HG03097 (cell line): Measurements from ENCODE around the gene STAP2.
"Not testable (repeated sequence)": the region's sequence is repeated elsewhere in the genome, so short reads cannot be mapped to it uniquely, and the experiment has no call there.

Experiments
- ATAC-seq: cut with Tn5 transposase; IDR thresholded peaks from one replicate; pipeline ENCODE4 v1.9.1; 2021; ENCODE audit not compliant: unreplicated experiment, low FRiP score

The STAP2 gene

DNA sequence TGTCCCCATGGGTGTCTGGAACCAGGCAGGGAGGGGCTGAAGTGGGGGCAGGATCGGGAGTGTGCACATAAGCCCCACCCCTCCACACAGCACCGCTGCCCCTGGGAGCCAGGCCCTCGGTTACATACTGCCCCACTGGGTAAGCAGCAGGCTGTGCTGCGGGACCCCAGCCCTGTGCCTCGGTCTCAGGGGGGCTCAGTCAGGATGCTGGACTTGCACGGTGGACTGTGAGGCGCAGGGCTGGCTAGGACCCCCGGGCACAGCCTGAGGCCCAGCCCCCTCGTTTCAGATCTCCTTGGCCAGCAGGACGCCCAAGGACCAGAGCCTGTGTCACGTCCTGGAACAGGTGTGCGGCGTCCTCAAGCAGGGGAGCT is 21.0 kb upstream of the STAP2 start:
- no peak for ATAC-seq

DNA sequence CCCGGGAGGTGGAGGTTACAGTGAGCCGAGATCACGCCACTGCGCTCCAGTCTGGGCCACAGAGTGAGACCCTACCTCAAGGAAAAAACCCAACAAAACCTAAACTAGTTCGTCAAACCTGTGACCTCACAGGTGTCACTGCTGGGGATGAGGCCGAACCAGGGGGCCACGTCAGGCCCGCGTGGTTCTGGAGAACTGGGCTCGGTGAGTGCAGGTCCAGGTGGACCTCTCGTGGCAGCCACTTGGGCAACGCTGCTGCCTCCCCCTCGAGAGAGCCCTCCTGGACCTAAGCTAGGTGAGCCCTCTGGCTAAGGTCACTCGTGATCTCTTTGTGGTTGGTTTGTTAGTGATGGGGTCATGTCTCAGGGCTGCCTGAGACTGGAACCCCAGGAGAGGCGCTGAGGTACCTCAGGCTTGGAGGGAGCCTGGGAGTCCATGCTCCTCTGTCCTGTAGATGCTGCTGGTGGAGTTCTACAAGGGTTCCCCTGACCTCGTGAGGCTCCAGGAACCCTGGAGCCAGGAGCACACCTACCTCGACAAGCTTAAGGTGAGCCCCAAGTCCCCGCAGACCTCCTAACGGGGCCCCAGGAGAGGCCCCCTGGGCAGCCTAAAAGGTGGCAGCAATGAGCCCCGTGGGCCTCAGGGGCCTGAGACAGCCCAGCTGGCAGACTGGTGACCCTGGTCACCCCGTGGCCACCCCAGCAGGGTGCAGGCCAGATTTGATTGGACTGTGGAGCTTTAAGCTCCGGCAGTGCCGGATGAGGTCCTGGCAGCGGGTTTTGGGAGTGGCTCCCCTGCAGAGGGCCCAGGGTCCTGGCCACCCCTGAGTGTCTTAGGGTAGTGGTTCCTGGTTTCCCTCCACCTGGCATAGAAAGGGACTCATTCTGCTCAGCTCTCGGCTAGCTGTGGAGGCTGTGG is 20.3 kb upstream of the STAP2 start:
- ATAC-seq, result no peak

DNA sequence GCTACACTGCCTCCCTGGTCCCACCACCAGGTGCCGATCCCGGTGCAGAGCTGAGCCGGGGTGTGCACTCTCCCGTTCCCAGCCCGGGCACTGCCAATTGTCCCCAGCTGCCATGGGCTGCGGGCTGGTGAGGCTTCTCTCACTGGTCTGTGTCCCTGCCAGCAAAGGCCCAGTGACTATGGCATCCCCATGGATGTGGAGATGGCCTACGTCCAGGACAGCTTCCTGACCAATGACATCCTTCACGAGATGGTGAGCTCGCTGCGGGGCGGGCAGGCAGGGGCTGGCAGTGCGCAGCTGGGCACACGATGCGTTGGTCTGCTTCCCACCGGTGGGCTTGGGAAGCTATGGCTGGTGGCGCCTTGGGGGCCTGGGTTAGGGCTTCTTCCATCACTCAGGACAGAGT is 19.3 kb upstream of the STAP2 start:
- ATAC-seq, result no peak

DNA sequence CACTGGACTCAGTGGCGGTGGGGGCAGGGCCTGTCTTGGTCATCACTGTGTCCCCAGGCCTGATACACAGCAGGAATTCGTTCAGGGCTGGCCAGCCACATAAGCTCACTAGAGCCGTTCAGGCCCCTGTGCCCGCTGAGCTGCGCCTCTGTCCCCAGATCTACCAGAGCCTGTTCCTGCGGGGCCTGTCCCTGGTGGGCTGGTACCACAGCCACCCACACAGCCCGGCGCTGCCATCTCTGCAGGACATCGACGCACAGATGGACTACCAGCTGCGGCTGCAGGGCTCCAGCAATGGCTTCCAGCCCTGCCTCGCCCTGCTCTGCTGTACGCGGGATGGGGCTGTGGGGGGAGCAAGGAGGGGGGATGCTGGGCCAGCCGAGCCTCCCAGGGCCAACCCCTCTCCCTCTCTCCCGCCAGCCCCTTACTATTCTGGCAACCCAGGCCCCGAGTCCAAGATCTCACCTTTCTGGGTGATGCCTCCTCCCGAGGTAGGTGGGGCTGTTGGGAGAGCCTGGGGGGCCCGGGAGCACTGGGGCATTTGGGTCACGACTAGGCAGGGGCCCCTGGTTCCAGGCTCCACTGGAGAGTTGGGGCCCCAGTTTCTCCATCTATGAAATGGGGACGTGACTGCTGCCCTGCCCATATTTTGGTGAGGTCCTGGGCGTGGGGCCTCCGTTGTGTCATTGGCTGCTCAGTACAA is 18.6 kb upstream of the STAP2 start:
- ATAC-seq, result no peak

DNA sequence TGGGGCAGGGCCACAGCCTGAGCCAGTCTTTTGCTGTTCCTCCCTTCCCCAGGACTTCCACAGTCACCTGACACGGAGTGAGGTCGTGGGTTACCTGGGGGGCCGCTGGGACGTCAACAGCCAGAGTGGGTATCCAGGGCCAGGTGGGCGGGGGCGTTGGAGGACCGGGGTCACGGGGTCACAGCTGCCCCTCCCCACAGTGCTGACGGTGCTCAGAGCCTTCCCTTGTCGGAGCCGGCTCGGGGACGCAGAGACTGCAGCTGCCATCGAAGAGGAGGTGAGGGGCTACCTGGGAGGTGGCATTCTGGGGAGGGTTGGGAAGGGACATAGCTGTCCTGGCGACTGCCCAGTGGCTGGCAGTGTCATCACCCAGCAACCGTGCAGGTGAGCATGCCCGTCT is 16.3 kb upstream of the STAP2 start:
- no peak for ATAC-seq

DNA sequence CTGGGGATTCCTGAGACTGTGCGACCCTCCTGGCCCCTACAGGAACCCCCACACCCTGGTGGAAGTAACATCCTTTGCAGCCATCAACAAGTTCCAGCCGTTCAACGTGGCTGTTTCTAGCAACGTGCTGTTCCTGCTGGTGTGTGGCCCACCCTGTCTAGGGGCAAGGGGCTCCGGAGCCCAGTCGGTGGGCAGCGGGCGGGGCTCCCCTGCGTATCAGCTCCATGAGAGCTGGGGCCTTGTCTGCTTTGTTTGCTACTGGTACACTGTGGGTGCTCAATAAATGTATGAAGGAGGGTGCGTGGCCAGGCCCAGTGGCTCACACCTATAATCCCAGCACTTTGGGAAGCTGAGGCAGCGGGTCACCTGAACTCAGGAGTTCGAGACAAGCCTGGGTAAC is 15.7 kb upstream of the STAP2 start:
- ATAC-seq, result no peak

DNA sequence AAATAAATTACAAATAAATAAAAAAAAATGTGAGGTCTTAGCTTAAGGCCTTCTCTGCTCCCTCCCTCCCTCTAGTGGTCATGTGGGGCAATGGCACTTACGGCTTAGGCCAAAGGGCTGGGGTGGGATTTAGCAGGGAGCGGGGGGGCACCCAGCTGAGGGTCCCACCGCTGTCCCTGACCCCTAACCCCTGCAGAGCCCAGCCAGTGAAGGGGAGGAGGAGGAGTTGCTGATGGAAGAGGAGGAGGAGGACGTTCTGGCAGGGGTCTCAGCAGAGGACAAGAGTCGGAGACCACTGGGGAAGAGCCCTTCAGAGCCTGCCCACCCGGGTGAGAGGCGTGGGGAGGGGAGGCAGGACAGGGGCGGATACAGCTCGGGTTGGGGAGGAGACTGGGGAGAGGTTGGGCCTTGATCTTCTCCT is 14.1 kb upstream of the STAP2 start:
- no peak for ATAC-seq

DNA sequence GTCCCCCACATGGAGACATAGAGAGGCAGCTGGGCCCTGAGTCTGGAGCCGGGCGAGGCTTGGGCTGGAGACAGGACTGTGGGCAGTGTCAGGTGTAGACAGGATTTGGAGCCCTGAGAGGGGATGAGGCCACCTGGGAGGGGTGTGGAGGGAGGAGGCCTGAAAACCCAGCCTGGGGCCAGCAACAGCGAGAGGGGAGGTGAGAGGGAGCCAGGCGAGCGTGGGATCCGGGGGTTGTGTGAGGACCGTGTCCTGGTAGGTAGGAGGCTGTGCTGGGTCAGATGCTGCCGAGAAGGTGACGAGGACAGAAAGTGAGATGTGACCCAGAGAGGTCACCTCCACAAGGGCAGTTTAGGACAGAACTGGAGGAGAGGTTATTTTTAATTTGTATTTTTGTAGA is 12.1 kb upstream of the STAP2 start:
- ATAC-seq, result no peak

DNA sequence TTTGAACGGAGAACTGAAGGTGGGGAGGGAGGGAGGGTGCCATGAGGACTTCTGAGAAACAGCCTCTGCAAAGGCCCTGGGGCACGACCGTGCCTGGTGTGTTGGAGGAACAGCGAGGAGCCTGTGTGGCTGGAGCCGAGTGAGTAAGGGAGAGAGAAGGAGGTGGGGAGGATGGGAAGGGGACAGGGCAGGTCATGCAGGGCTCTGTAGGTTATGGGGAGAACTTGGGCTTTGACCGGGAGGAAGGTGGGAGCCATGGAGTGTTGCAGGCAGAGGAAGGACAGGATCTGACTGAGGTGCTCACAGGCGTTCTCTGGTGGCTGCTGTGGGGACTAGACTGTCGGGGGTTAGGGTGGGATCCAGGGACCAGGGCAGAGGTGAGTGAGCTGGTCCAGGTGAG is 11.5 kb upstream of the STAP2 start:
- no peak for ATAC-seq

DNA sequence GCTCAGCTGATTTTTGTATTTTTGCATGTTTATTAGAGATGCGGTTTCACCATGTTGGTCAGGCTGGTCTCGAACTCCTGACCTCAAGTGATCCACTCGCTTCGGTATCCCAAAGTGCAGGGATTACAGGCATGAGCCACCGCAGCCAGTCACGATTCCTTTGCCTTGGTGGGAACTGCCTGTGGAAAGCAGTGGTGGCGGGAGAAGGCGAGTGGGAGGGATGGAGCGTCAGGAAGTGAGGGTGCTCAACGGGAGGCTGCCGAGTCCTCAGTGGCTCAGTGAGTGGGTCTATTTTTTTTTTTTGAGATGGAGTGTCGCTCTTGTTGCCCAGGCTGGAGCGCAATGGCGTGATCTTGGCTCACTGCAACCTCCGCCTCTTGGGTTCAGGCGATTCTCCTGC is 10.6 kb upstream of the STAP2 start:
- not testable (repeated sequence) for ATAC-seq

DNA sequence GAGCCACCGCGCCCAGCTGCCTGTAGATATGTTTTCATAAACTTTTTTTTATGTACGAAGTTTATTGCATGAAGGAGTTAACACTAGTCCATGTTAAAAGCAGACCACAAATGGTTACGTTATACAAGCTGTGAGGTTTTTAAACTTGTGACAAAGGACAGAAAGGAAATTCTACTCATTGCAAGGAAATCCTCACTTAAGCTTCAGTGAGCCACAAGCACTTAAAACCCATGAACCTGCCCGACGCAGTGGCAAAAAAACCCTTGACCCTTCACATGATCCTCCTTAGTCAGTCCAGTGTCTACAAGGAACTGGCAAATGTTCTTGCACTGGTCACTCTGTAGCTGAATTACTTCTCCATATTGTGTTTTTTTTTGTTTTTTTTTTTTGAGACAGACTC is 8.9 kb upstream of the STAP2 start:
- no peak for ATAC-seq

DNA sequence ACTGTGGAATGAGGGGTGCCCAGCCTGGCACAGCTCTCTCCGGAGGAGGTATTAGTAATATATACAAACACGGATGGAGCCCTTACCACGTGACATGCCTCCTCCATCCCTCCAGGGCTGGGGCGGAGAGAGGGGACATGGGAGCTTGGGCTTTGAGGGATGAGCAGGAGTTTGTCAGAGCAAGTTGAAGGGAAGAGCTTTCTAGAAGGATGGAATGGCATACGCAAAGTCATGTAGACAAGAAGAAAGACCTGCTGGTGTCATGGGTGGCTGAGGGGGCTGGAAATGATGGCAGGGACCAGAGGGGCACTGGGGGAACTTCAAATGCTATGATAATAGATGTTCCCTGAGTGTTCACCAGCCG is 7.4 kb upstream of the STAP2 start:
- ATAC-seq, result no peak

DNA sequence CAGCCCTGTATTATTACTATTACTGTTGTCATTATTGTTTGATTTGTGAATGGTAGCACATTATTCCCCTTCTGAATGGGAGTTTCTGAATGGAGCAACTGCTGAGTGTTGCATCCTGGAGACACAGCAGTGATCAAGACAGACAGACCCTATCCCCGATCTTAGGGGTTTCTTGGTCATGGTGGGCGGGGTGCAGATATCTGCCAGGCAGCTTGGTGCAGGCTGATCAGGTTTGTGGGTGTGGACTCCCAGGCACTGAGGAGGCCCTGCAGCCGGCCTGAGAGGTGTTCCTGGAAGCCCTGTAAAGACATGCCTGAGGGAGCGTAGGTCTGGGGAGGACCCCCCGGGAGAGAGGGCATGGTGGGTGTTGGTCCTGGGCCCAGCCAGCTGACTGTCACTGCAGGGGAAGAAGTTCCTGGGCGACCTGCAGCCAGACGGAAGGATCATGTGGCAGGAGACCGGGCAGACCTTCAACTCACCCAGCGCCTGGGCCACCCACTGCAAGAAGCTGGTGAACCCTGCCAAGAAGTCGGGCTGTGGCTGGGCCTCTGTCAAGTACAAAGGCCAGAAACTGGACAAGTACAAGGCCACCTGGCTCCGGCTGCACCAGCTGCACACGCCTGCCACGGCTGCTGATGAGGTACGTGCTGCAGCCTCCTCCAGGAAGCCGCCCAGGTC is 6.9 kb upstream of the STAP2 start:
- no peak for ATAC-seq

DNA sequence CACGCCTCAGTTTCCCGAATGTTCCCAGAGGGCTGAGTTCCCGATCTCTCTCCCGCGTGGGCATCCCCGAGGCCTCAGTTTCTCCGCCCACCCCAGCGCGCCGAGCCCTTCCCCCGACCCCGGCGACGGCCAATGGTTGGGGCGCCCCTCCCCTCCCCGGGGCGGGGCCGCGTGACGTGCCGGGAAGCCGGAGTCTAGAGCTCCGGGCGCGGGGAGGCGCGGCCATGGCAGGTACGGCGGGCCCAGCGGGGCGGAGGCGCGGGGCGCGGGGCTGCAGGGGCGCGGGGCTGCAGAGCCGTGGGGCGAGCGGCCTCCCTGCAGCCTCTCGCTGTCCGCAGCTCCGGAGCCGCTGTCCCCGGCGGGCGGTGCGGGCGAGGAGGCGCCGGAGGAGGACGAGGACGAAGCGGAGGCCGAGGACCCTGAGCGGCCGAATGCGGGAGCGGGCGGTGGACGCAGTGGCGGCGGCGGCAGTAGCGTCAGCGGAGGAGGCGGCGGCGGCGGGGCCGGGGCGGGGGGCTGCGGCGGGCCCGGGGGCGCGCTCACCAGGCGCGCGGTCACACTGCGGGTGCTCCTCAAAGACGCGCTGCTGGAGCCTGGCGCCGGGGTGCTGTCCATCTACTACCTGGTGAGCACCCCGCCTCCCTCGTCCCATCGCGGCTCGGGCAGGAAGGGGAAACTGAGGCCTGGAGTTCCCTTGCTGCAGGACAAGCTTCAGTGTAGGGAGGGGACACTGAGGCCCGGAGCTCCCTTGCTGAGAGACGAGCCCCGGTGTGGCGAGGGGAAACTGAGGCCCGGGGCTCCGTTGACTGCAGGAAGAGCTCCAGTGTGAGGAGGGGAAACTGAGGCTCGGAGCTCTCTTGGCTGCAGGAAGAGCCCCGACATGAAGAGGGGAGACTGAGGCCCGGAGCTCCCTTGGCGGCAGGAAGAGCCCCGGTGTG is 5.0 kb upstream of the STAP2 start, which contains the start of gene MPND:
Gene MPND, plus strand, starts transcription at position 193 of the 938 bp plus-strand sequence. Its CDS starts 32 bp downstream, at position 225.
- peak; percentile 49 for ATAC-seq

DNA sequence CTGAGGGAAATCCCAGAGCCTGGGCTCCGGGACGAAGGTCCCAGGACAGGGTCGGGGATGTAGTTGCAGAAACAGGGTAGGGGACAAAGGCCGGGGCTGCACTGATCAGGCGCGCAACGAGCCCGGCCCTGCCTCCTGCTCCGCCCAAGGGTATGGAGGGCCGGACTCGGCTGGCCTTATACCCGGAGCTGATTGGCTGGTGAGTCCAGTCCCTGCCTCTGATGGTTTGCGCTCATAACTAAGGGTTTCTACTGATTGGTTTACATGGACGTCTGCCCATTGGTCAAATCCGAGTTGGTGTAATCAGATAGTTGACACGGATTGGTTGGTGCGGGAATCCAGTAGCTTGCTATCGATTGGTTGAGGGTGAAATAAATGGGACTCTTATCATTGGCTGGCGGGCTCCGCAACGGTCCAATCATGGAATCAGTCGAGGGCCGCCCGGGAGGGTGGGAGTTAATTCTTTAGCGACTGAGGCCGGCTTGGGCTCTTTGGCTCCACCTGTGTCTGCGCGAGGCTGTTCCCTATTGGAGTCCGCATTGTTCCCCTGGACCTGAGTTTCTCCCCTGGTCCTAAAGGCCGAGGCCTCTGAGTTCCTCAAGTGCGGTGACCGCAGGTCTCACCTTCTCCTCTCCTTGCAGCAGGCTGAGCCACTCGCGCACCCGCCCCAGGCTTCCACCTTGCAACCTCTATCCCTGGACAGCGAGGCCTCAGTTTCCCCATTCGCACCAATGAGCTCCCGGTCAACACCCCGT is 4.2 kb upstream of the STAP2 start:
- ATAC-seq, result peak; percentile 78

DNA sequence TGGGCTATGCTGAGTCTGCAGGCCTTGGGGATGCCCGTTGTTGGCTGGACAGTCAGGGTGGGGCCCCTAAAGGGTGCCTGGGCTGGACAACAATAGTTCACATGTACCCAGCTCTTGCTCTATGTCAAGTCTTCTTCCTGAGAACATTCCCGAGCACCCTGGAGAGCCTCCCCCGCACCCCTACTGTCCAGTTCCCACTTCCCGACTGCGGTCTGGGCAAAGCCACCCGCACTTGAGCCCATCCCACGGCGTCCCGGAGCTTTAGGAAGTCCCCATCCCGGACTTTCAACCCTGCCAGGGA is 3.6 kb upstream of the STAP2 start:
- no peak for ATAC-seq

DNA sequence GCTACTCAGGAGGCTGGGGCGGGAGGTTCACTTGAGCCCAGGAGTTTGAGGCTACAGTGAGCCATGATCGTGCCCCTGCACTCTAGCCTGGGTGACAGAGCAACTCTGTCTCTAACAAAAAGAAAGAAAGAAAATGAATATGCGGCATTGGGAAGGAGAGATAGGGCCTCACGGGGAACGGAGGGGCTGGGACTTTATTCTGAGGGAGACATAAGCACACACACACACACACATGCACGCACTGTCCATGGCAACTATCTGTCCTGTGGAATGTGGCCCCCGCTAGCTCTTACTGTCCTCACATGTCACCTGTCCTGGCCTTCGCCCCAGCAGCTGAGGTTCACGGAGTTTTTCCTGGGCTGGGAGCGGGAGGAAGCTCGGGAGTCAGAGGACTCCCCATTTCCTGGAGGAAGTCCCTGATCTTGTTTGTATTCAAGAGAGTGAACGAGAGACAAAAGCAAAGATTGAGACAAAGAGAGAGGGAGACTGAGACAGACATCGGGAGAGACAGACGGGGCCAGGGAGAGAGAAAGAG is 654 bp downstream of the STAP2 start:
- no peak for ATAC-seq

DNA sequence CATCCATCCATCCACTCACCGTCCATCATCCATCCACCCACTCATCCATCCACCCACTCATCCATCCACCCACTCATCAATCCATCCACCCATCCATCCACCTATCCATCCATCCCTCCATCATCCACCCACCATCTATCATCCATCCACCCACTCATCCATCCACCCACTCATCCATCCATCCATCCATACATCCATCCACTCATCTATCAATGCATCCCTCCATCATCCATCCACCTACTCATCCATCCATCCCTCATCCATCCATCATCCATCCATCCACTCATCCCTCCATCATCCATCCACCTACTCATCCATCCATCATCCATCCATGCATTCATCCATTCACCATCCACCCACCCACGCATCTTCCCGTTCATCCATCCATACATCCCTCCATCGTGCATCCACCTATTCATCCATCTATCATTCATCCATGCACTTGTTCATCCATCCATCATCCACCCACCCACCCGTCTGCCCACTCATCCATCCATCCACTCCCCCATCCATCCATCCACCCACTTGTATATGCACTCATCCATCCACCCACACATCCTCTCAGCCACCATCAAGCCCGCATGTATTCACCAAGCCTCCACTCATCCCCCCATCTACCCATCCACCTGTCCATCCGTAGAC is 3.6 kb downstream of the STAP2 start:
- no peak for ATAC-seq

DNA sequence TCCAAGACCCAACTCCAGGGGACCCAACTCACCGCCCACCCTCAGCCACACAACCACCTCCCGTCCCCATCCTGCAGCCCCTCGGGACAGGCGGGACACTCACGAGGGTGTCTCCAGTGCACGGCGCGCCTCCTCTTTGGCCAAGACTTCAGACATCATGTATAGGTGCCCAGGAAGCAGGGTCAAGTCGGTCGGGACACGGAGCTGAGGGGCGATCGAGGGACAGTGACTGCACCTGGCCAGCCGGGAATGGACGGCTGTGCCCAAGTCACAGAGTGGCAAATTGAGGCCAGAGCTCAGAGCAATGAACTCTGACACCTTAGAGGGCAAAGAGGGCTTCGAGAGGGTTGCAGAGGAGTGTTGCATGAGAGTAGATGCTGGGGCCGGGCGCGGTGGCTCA is 8.8 kb downstream of the STAP2 start:
- ATAC-seq, result no peak
